GM18517 (cell line): ENCODE measurements around the gene RGS3.
A peak's percentile ranks its signal among the peaks of the same experiment; 100 is the strongest.

Experiments used
- ATAC-seq: cut with Tn5 transposase; IDR thresholded peaks from one replicate; pipeline ENCODE4 v1.9.1; 2021; ENCODE audit warnings: mild to moderate bottlenecking, moderate library complexity; ENCODE audit not compliant: unreplicated experiment

The RGS3 gene

GRCh38 chr9:113597390-113598241 is 134.1 kb downstream of the RGS3 start:
- no peak for ATAC-seq

GRCh38 chr9:113598451-113598850 is 134.9 kb downstream of the RGS3 start:
- ATAC-seq: no peak

DNA sequence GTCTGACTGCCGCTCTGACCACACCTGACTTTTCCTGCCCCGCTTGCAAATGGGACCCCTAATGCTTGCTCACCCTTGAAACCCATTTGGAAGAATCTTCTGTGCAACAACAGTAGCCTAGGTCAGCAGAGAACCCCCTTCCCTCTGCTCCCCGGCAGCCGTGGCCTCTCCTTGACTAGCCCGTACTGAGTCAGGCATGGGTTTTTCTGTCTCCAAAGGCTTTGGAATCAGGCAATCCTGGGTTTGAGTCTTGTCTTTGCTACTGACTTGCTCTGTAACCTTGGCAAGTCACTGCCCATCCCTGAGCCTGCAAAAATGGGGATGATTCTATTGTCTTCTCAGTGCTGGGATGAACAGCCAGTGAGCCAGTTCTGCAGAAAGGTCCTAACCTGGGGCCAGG is 135.4 kb downstream of the RGS3 start:
- no peak for ATAC-seq

DNA sequence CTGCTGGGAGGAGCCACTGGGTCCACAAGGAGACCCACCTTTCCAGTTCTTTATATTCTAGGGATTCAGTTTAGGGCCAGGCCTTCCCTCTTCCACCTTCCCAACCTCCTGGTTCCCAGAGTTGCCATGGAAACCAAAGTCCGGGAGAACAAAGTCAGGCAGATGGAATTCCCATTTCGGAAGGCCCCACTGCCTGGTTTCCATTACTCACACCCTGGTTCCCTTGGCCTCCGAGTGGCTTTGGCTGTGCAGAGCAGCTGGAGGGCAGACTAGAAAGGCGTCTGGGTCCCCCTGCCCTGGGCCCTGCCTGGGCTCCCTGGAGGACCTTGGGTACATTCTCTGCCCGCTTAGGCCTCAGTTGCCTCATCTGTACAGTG is 136.1 kb downstream of the RGS3 start:
- ATAC-seq: no peak

- ATAC-seq: no peak
These were observed 136.7 kb downstream of the RGS3 start for GRCh38 chr9:113600023-113600823.

- ATAC-seq: no peak
These were observed 137.5 kb downstream of the RGS3 start for GRCh38 chr9:113600871-113601614.

DNA sequence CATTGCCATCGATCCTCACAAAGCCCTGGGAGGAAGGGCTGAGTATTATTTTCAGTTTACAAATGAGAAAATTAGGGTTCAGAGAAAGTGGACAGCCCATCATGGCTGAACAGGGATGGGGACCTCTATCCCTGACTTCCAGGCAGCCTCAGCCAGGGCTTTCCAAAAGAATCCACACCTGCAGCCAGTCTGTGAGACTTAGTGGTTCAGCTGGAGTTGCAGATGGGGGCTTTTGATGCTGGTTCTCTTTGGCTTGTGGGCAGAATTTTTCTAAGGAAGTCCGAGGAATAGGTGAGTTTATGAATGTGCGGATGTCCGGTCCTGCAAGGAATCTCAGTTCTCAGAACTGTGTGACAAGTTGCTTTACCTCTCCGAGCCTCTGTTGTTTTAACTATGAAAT is 138.1 kb downstream of the RGS3 start:
- ATAC-seq: no peak

DNA sequence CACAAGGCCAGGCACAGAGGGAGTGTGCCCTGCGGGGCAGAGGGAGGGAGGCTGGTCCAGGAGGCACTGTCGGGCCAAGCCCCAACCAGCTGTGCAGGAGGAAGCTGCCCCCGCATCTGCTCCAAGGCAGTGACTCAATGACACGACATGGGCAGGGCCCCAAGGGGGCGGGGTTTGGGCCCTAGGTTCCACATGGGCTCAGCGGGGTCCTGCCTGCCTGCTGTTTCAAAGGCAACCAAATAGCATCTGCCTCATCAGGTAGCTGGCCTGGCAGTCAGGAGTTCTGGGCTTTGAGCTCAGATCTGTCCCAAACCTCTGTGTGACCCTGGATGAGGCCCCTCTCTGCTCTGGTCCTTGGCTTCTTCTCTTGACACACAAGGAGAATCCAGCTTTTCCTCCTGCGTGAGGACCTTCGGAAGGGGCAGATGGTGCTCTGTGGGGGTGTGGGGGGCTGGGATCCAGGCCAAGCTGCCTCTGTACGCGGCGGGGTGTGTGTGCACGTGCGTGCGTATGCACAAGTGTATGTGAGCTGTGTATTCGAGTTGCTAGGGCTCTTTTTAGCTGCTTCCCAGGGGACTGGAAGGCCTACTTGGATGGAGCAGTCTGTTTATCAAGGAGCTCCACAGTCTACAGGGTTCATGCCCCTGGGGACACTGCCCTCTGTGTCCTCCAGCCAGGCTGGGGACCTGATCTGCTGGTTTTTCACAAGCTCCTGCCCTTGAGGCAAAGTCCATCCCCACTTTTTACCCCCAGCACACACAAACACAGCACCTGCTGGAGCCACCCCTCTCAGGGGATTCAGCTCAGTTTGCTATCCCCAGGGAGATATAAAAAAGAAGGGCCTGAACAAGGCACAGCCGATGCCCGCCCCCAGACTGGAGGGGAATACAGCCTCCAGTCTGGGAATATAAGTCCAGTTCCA is 138.9 kb downstream of the RGS3 start:
- ATAC-seq: peak; percentile 51

DNA sequence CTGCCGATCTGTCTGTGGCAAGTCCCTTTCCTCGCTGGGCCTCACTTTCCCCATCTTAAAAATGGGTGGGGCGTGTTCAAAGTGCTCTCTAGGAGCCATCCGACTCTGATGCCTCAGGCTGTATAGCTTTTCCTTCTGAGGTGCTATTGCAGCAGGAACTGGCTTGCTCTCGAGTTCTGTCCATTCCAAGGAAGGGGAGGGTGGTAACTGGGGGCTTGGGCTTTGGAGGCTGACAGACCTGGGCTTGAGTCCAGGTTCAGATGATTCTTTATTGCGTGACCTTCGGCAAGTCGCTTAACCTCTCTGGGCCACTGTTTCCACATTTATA is 139.5 kb downstream of the RGS3 start:
- ATAC-seq: no peak

DNA sequence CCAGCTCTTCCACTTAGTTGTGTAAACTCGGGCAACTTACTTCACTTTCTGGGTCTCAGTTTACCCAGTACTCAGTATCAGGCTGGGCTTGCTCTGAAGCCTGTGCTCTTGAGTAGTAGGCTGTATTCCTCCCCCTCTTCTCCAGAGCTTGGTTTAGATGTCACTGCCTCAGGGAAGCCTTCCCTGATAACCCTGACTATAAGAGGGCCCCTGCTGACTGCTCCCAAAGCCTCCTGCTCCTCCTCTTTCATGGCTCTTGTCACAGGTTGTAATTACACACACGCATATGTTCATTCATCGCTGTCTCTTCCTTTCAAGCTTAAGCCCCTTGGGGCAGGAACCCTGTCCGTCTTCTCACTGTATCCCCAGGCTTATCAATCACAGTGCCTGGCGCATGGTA is 140.2 kb downstream of the RGS3 start:
- no peak for ATAC-seq

DNA sequence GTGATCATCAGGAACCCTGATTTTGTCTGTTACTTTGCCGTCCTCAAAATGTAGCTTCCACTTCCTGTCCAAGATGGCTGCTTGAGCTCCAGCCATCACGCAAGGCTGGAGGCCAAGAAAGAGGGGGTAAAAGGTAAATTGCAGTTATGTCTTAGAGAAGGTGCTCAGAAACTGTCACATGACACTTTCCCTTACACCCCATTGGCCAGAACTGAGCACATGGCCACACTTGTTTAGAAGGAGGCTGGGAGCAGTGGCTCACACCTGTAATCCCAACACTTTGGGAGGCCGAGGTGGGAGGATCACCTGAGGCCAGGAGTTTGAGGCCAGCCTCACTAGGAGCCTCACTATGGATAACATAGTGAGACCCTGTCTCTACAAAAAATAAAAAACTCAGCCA is 140.9 kb downstream of the RGS3 start:
- no peak for ATAC-seq

DNA sequence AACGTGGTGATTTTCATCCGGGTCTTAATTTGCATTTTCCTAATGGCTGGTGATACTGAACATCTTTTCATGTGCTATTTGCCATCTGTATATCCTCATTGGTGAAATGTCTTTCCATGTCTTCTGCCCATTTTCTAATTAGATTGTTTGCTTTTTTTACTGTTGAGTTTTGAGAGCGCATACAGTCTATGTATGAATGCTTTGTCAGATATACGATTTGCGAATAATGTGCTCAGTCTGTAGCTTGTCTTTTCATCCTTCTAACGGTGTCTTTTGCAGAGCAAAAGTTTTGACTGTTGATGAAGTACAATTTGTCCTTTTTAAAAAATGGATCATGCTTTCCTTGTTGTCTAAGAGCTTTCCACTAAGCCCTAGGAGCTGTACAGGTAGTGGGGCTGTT is 143.0 kb downstream of the RGS3 start:
- no peak for ATAC-seq

DNA sequence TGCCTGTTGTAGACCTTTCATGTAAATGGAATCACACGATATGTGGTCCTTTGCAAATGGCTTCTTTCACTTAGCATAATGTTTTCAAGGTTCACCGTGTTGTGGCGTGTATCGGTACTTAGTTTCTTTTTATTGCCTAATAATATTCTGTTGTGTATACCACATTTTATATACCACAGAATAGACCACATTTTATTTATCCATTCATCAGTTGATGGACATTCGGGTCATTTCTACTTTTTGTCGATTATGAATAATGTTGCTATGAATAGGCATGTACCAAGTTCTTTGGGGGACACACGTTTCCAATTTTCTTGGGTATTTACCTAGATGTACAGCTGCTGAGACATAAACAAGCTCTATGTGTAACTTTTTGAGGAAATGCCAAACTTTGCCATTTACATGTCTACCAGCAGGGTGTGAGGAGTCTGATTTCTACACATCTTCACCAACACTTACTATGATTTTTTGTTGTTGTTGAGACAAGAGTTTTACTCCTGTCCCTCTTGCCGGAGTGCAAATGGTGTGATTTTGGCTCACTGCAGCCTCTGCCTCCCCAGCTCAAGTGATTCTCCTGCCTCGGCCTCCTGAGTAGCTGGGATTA is 144.7 kb downstream of the RGS3 start:
- no peak for ATAC-seq

GRCh38 chr9:113609562-113610318 is 146.2 kb downstream of the RGS3 start:
- no peak for ATAC-seq

GRCh38 chr9:113611461-113612215 is 148.1 kb downstream of the RGS3 start:
- no peak for ATAC-seq

DNA sequence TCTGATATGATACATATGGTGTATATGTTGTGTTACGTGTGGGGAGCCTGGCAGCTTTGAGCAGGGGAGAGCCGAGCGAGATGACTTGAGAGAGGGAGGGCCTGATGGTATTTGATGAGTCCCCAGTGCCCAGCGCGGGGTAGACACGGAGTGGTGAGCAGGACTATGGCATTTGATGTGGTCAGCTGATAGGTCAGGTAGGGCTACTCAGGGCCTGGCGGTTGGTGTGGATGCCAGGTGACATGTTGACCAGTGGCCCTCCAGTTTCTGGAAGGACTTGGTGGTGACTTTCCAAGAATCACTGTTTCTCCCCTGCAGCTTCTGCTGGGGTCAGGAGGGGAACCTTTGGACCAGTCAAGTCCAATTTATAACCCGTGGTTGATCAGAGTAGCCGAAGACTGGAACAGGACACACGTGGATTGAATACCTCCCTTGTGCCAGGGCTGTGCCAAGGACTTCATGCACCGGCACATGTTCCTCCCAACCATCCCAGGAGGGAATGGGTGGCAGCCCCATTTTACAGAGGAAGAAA is 148.8 kb downstream of the RGS3 start:
- no peak for ATAC-seq

GRCh38 chr9:113612828-113613227 is 149.3 kb downstream of the RGS3 start:
- no peak for ATAC-seq

DNA sequence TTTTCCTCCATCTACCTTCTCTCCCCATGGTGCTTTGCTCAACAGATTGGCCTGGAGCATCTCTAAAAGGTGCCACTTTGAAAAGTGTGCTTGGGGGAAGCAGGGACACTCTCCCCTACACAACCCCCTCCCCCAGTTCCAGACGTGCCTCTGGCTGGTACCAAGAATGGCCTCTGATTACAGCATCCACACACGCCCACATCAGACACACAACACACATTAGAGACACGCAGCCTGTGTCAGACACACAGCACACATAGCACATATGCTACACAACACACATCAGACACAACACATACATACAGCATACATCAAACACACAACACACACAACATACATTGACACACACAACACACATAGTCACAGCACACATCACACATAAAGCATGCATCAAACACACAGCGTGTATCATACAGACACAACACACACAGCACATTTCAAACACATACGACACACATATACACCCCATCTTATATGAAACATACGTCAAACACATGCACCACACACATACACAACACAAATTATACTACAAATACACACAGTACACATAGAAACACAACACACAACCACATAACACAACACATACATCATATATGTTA is 150.4 kb downstream of the RGS3 start:
- no peak for ATAC-seq
